CD8-positive, alpha-beta memory T cell (primary cell): ENCODE results near the gene MYCBP. TPM values are rescaled to one million over a fixed set of nuclear protein-coding genes. Genes with fewer than 3 reads are reported as not detected.
"Not testable (repeated sequence)": the region's sequence is repeated elsewhere in the genome, so short reads cannot be mapped to it uniquely, and the experiment has no call there.

Source experiments
- CTCF ChIA-PET: fragments of 350-600 bp; sonication (Branson Sonifier 250); formaldehyde crosslinking; loops from one replicate; lab custom pipeline; 2021; ENCODE audit warnings: antibody characterized with exemption; lab: Charles Lee
- POLR2A ChIA-PET: fragments of 350-600 bp; sonication (Branson Sonifier 250); formaldehyde crosslinking; loops from one replicate; lab custom pipeline; 2021; ENCODE audit warnings: antibody characterized with exemption; lab: Charles Lee
- DNase-seq, 5 donors: peaks; one replicate each; pipeline versions ENCODE4 v3.0.0 to v3.0.0-alpha.2; 2020 to 2022; ENCODE audit warnings: mixed read lengths in 1 of 5
- H3K27ac ChIP-seq: one replicate; pipeline ENCODE4 v1.7.0; 2013; ENCODE audit warnings: low read depth, mild to moderate bottlenecking, low read length, moderate library complexity
- H3K27me3 ChIP-seq: 2 replicates; pipeline ENCODE4 v1.7.0; 2013; ENCODE audit warnings: low read length, mild to moderate bottlenecking; ENCODE audit not compliant: insufficient read depth, poor library complexity, severe bottlenecking
- H3K36me3 ChIP-seq: 2 replicates; pipeline ENCODE4 v1.7.0; 2013; ENCODE audit warnings: mild to moderate bottlenecking, low read length, moderate library complexity; ENCODE audit not compliant: insufficient read depth
- H3K4me1 ChIP-seq: 2 replicates; pipeline ENCODE4 v1.7.0; 2013; ENCODE audit warnings: mild to moderate bottlenecking, low read length, moderate library complexity; ENCODE audit not compliant: insufficient read depth
- H3K4me3 ChIP-seq: 2 replicates; pipeline ENCODE4 v1.7.0; 2013; ENCODE audit warnings: mild to moderate bottlenecking, low read length
- H3K9me3 ChIP-seq: 2 replicates; pipeline ENCODE4 v1.7.0; 2013; ENCODE audit warnings: mild to moderate bottlenecking, low read length
- H3K27ac Mint-ChIP-seq, 8 donors: one replicate each; pipeline ENCODE4 v1.8.0; 2020 to 2021; ENCODE audit warnings: mixed read lengths in 8 of 8, mild to moderate bottlenecking in 6 of 8, inconsistent platforms in 3 of 8, moderate library complexity in 3 of 8
- H3K27me3 Mint-ChIP-seq, 2 donors: one replicate each; pipeline ENCODE4 v1.8.0; 2020 to 2021; ENCODE audit warnings: mixed read lengths in 2 of 2, mild to moderate bottlenecking in 1 of 2, moderate library complexity in 1 of 2
- H3K36me3 Mint-ChIP-seq, 3 donors: one replicate each; pipeline ENCODE4 v1.8.0; 2020 to 2021; ENCODE audit warnings: mixed read lengths in 3 of 3, inconsistent platforms in 1 of 3, mild to moderate bottlenecking in 1 of 3
- H3K4me1 Mint-ChIP-seq, 3 donors: one replicate each; pipeline ENCODE4 v1.8.0; 2020 to 2021; ENCODE audit warnings: mixed read lengths in 3 of 3, inconsistent platforms in 1 of 3, mild to moderate bottlenecking in 1 of 3
- H3K4me3 Mint-ChIP-seq, 7 donors: one replicate each; pipeline ENCODE4 v1.8.0; 2020 to 2021; ENCODE audit warnings: mixed read lengths in 7 of 7, mild to moderate bottlenecking in 6 of 7, moderate library complexity in 4 of 7, inconsistent platforms in 2 of 7
- H3K9me3 Mint-ChIP-seq, 5 donors: one replicate each; pipeline ENCODE4 v1.8.0; 2020 to 2022; ENCODE audit warnings: mixed read lengths in 5 of 5, mild to moderate bottlenecking in 3 of 5, moderate library complexity in 2 of 5, inconsistent platforms in 1 of 5
- polyA plus RNA-seq: library from polyadenylated mRNA; unstranded; fragments of 300-500 nt; fragmentation: Illumina TruSeq; gene quantifications from one replicate; pipeline ENCODE4 v1.2.3, GENCODE V29; 2021
- total RNA-seq, 2 experiments: library from RNA; stranded (reverse); gene quantifications; one replicate each; pipeline ENCODE4 v1.2.3, GENCODE V29; 2021

Gene MYCBP
- total and polyA plus RNA-seq, 3 experiments from 2014 or later: 63.4 to 74.3 (median 63.9) TPM

GRCh38 chr1:38839363-38839762, 33.8 kb downstream of the MYCBP start:
- Histone ChIP-seq H3K27ac (no peak overlapping the region), H3K36me3 (peaks cover 17% of the 10 kb centered on the region), H3K9me3 (no peaks in the 10 kb centered on the region), H3K4me3 (no peak overlapping the region), H3K4me1 (no peaks in the 10 kb centered on the region), H3K27me3 (no peaks in the 10 kb centered on the region)
- Mint-ChIP-seq H3K36me3 (peaks cover 0 to 58% (median 24%) of the 10 kb centered on the region in 3 donors), H3K27me3 (no peaks in the 10 kb centered on the region), H3K4me3 (no peak overlapping the region), H3K4me1 (peaks cover 15 to 21% (median 20%) of the 10 kb centered on the region in 3 donors), H3K27ac (peak overlapping the region in 1 of 8 donors; percentile 54), H3K9me3 (no peaks in the 10 kb centered on the region)
- POLR2A ChIA-PET: no interaction called here
- CTCF ChIA-PET: no interaction called here
- DNase-seq: no peak

- H3K4me1 ChIP-seq, H3K4me3 ChIP-seq, H3K27ac ChIP-seq, CTCF ChIA-PET, H3K9me3 Mint-ChIP-seq, DNase-seq, H3K27me3 Mint-ChIP-seq, H3K4me1 Mint-ChIP-seq, H3K4me3 Mint-ChIP-seq, H3K9me3 ChIP-seq, POLR2A ChIA-PET, H3K27me3 ChIP-seq, H3K27ac Mint-ChIP-seq: not testable (repeated sequence)
- H3K36me3 Mint-ChIP-seq: peaks cover 0 to 34% (median 14%) of the 10 kb centered on the region in 3 donors
- H3K36me3 ChIP-seq: peaks cover 17% of the 10 kb centered on the region
These were observed 36.8 kb downstream of the MYCBP start for GRCh38 chr1:38836316-38836715.

GRCh38 chr1:38834937-38835827, 38.0 kb downstream of the MYCBP start:
- Mint-ChIP-seq H3K4me1 (peaks cover under 1 to 3% (median 2%) of the 10 kb centered on the region in 3 donors), H3K36me3 (peaks cover 0 to 26% (median 9%) of the 10 kb centered on the region in 3 donors), H3K9me3 (no peaks in the 10 kb centered on the region), H3K4me3 (no peak overlapping the region), H3K27ac (no peak overlapping the region), H3K27me3 (peaks cover 10 to 13% of the 10 kb centered on the region in 2 donors)
- H3K27me3 ChIP-seq: no peaks in the 10 kb centered on the region
- peak in 4 of 5 donors; percentile 27 to 66 (median 57) for DNase-seq
- H3K27ac ChIP-seq: no peak overlapping the region
- H3K9me3 ChIP-seq: no peaks in the 10 kb centered on the region
- no peak overlapping the region for H3K4me3 ChIP-seq
- ChIA-PET POLR2A (no interaction called here), CTCF (interaction anchor here (0.5 to 1.5 kb wide), 9 partner anchors 11 to 808 kb away, joined by 3 to 5 read pairs (median 3); no protein-coding TSS in a partner anchor)
- no peaks in the 10 kb centered on the region for H3K4me1 ChIP-seq
- peaks cover 17% of the 10 kb centered on the region for H3K36me3 ChIP-seq

GRCh38 chr1:38834221-38834782, 38.8 kb downstream of the MYCBP start:
- no peaks in the 10 kb centered on the region for H3K27me3 ChIP-seq
- POLR2A ChIA-PET: no interaction called here
- DNase-seq: no peak

GRCh38 chr1:38833146-38833545, 40.0 kb downstream of the MYCBP start:
- Mint-ChIP-seq H3K9me3 (no peaks in the 10 kb centered on the region), H3K36me3 (peaks cover 0 to 8% (median 0%) of the 10 kb centered on the region in 3 donors), H3K4me3 (no peak overlapping the region), H3K4me1 (peaks cover 0 to 2% (median 2%) of the 10 kb centered on the region in 3 donors), H3K27ac (peak overlapping the region in 1 of 8 donors; percentile 4), H3K27me3 (peaks cover 13 to 26% of the 10 kb centered on the region in 2 donors)
- ChIA-PET CTCF (no interaction called here), POLR2A (no interaction called here)
- H3K4me1 ChIP-seq: no peaks in the 10 kb centered on the region
- H3K27me3 ChIP-seq: no peaks in the 10 kb centered on the region
- no peak overlapping the region for H3K27ac ChIP-seq
- peaks cover 3% of the 10 kb centered on the region for H3K36me3 ChIP-seq
- DNase-seq: no peak
- H3K4me3 ChIP-seq: no peak overlapping the region
- H3K9me3 ChIP-seq: no peaks in the 10 kb centered on the region

More at GRCh38 chr1:38834221-38834782, 38.8 kb downstream of the MYCBP start:
- Histone ChIP-seq H3K36me3 (peaks cover 14% of the 10 kb centered on the region), H3K9me3 (no peaks in the 10 kb centered on the region), H3K4me3 (no peak overlapping the region), H3K27ac (no peak overlapping the region), H3K4me1 (no peaks in the 10 kb centered on the region)
- H3K9me3 Mint-ChIP-seq: no peaks in the 10 kb centered on the region
- H3K4me1 Mint-ChIP-seq: peaks cover 0 to 2% (median 2%) of the 10 kb centered on the region in 3 donors
- no peak overlapping the region for H3K4me3 Mint-ChIP-seq
- H3K36me3 Mint-ChIP-seq: peaks cover 0 to 18% (median 6%) of the 10 kb centered on the region in 3 donors
- CTCF ChIA-PET: interaction anchor here (0.8 to 1.5 kb wide), 6 partner anchors 11 to 807 kb away, joined by 3 to 4 read pairs (median 3); no protein-coding TSS in a partner anchor
- H3K27ac Mint-ChIP-seq: no peak overlapping the region
- peaks cover 13 to 21% of the 10 kb centered on the region in 2 donors for H3K27me3 Mint-ChIP-seq

GRCh38 chr1:38832370-38832734, 40.8 kb downstream of the MYCBP start:
- no peak for DNase-seq
- Mint-ChIP-seq H3K4me1 (peaks cover 0 to 2% (median 2%) of the 10 kb centered on the region in 3 donors), H3K27me3 (peaks cover 13 to 30% of the 10 kb centered on the region in 2 donors), H3K36me3 (peaks cover 0 to 2% (median 0%) of the 10 kb centered on the region in 3 donors), H3K9me3 (no peaks in the 10 kb centered on the region), H3K27ac (no peak overlapping the region), H3K4me3 (no peak overlapping the region)
- POLR2A ChIA-PET: no interaction called here
- Histone ChIP-seq H3K27ac (no peak overlapping the region), H3K27me3 (no peaks in the 10 kb centered on the region), H3K4me3 (no peak overlapping the region), H3K4me1 (no peaks in the 10 kb centered on the region), H3K9me3 (no peaks in the 10 kb centered on the region), H3K36me3 (no peaks in the 10 kb centered on the region)
- CTCF ChIA-PET: interaction anchor here (1.1 kb wide), 1 partner anchor 14 kb away, joined by 3 read pairs; no protein-coding TSS in a partner anchor

- Mint-ChIP-seq H3K4me1 (peaks cover 0 to 2% (median 2%) of the 10 kb centered on the region in 3 donors), H3K27ac (no peak overlapping the region), H3K4me3 (no peak overlapping the region), H3K27me3 (peaks cover 13 to 35% of the 10 kb centered on the region in 2 donors), H3K36me3 (no peaks in the 10 kb centered on the region), H3K9me3 (no peaks in the 10 kb centered on the region)
- Histone ChIP-seq H3K9me3 (no peaks in the 10 kb centered on the region), H3K4me3 (no peak overlapping the region), H3K27me3 (no peaks in the 10 kb centered on the region), H3K4me1 (no peaks in the 10 kb centered on the region), H3K36me3 (no peaks in the 10 kb centered on the region), H3K27ac (no peak overlapping the region)
- DNase-seq: no peak
- ChIA-PET POLR2A (no interaction called here), CTCF (interaction anchor here (1.1 kb wide), 1 partner anchor 14 kb away, joined by 3 read pairs; no protein-coding TSS in a partner anchor)
These were observed 41.3 kb downstream of the MYCBP start for GRCh38 chr1:38831731-38832369.
